Heart left ventricle (tissue), 16 donors: ENCODE results near the gene MAGEL2. TPM values are rescaled to one million over a fixed set of nuclear protein-coding genes. Genes with fewer than 3 reads are reported as not detected.

Experiments
- ATAC-seq, 4 donors: fragments of 200-7000 bp; cut with Tn5 transposase; one replicate each; pipeline ENCODE4 v1.9.1; 2020 to 2022; ENCODE audit warnings: moderate library complexity in 4 of 4, mild to moderate bottlenecking in 3 of 4, moderate number of reproducible peaks in 1 of 4
- DNase-seq, 5 donors: peaks; one replicate each; pipeline ENCODE4 v3.0.0-alpha.2; 2020
- H3K27ac ChIP-seq, 12 donors: fragments of 200-600 bp; sonication (generic) in 4 of 12; one replicate each; pipeline versions ENCODE4 v1.5.0 to v1.8.0; 2016 to 2022; ENCODE audit warnings: mild to moderate bottlenecking in 2 of 12
- H3K27me3 ChIP-seq, 9 donors: fragments of 200-600 bp; sonication (generic) in 2 of 9; one replicate each; pipeline versions ENCODE4 v1.5.1 to v1.8.0; 2016 to 2022; ENCODE audit warnings: mild to moderate bottlenecking in 3 of 9
- H3K36me3 ChIP-seq, 9 donors: fragments of 200-600 bp; sonication (generic) in 2 of 9; one replicate each; pipeline versions ENCODE4 v1.5.0 to v1.8.0; 2018 to 2022; ENCODE audit warnings: mild to moderate bottlenecking in 2 of 9
- H3K4me1 ChIP-seq, 12 donors: fragments of 200-600 bp; sonication (generic) in 4 of 12; one replicate each; pipeline versions ENCODE4 v1.5.0 to v1.8.0; 2016 to 2022; ENCODE audit warnings: mild to moderate bottlenecking in 3 of 12
- H3K4me3 ChIP-seq, 12 donors: fragments of 200-600 bp; sonication (generic) in 4 of 12; one replicate each; pipeline versions ENCODE4 v1.5.0 to v1.8.0; 2017 to 2022; ENCODE audit warnings: mild to moderate bottlenecking in 9 of 12, moderate library complexity in 4 of 12
- H3K9me3 ChIP-seq, 12 donors: fragments of 200-600 bp; sonication (generic) in 4 of 12; one replicate each; pipeline versions ENCODE4 v1.5.0 to v1.8.0; 2016 to 2022; ENCODE audit warnings: mild to moderate bottlenecking in 1 of 12
- CTCF ChIP-seq, 12 donors: fragments of 200-600 bp; sonication (generic) in 4 of 12; IDR thresholded peaks; one replicate each; pipeline versions ENCODE4 v1.5.0 to v1.8.0; 2018 to 2022; ENCODE audit warnings: antibody characterized with exemption in 12 of 12, mild to moderate bottlenecking in 5 of 12
- POLR2A ChIP-seq, 2 donors: fragments of 450-650 bp; IDR thresholded peaks; one replicate each; pipeline ENCODE4 v1.6.1; 2017; ENCODE audit warnings: antibody characterized with exemption in 2 of 2, mild to moderate bottlenecking in 2 of 2, moderate library complexity in 2 of 2
- WGBS, 4 donors: extraction: QIAGEN DNeasy Blood & Tissue Kit in 2 of 4; methylation state at CpG; one replicate each; pipeline versions ENCODE4 v1.1.5 to v1.1.7; 2013 to 2018; 5-methylcytosine and 5-hydroxymethylcytosine counted together
- intact Hi-C, 10 donors: fragments of 100-400 bp; cut with DNase I; formaldehyde crosslinking; loops; one replicate each; pipeline versions ENCODE4 v1.11.1 to v1.14.2; 2022
- polyA plus RNA-seq, 2 donors: library from polyadenylated mRNA; stranded (reverse); fragments of 200-250 nt; gene quantifications; one replicate each; pipeline ENCODE4 v1.2.3, GENCODE V29; 2013
- total RNA-seq, 9 donors: library from RNA; depleted of rRNA in 2 of 9; stranded (reverse); fragments of >200 nt in 2 of 9; fragmentation: NEBNext Ultra II Directional in 3 of 9; extraction: Animal tissue kit (Norgen Biotek cat#: 25700) in 3 of 9; gene quantifications; one replicate each; pipeline versions ENCODE4 v1.1.0 to v1.2.4, GENCODE V29; 2016 to 2023
- donor health status: ischemic (EF 13 %, LVEDD 7.1; RV severe dilation, severe dysfunction).
- donor health status: healthy with polysubstance abuse.
- donor health status: DM: no; HTN: yes; CAD: no.
- donor health status: DM: no; HTN: no; CAD: no.
- donor health status: ischemic (EF 25% LVEDD 6.9; RV normal size, moderate dysfunction).
- donor health status: ischemic (EF 25% LVEDD 5.7; RV mildly dilated, moderate dysfunction).
- donor health status: healthy.
- donor health status: DM: yes; HTN: yes; CAD: no.
- donor health status: ischemic (EF 35%, LVEDD 5.7; RV mildly dilated, moderate dysfunction).
- donor health status: nonischemic (EF 11% LVEDD 7.7; RV severe dilation, severe dysfunction).
- donor health status: DM: yes; HTN: yes; CAD: no.
- donor health status: PGD.
- donor health status: ischemic (EF 29% LVEDD 5.4; RV normal size, mild dysfunction).
- donor health status: nonischemic (EF 23%, LVEDD 6.1; RV moderate dilation, normal function).

MAGEL2 gene
- total and polyA plus RNA-seq, 11 donors, result 0.04 to 0.27 (median 0.09) TPM; not detected in 4

- H3K4me1 ChIP-seq, result peaks cover 0 to 11% (median 0%) of the 10 kb centered on the region in 12 donors
- H3K27me3 ChIP-seq, result no peaks in the 10 kb centered on the region
- ATAC-seq, result no peak
- H3K36me3 ChIP-seq, result peaks cover 0 to 3% (median 0%) of the 10 kb centered on the region in 9 donors
- no peak for TF ChIP-seq POLR2A (IDR thresholded peaks at IDR 0.05)
- no peak for TF ChIP-seq CTCF (IDR thresholded peaks at IDR 0.05)
- intact Hi-C loops, result loop anchor here in 1 of 10 donors (5.0 kb wide), 1 partner anchor 48 kb away; no protein-coding TSS in a partner anchor
- WGBS, 4 donors, result 63 to 71% (median 65%) methylated on average over 4 of the region's 4 CpGs
- H3K4me3 ChIP-seq, result no peak overlapping the region
- DNase-seq, result no peak
- no peaks in the 10 kb centered on the region for H3K9me3 ChIP-seq
- peak overlapping the region in 2 of 12 donors; percentile 8 to 22 for H3K27ac ChIP-seq
These were observed 42.3 kb upstream of the MAGEL2 start for GRCh38 chr15:23690015-23690414.

GRCh38 chr15:23687143-23687470 lies 39.4 kb upstream of the MAGEL2 start, which contains the start of gene NDN:
TSS of gene NDN (minus strand) at chr15:23687305. CDS start at chr15:23687217, 88 bp downstream.
- Histone ChIP-seq H3K27ac (peak within 1 kb of the TSS in 2 of 12 donors; percentile 23 to 66), H3K9me3 (no peaks in the 10 kb centered on the region), H3K4me1 (peaks cover 0 to 11% (median 0%) of the 10 kb centered on the region in 12 donors), H3K36me3 (peaks cover 0 to 5% (median 0%) of the 10 kb centered on the region in 9 donors), H3K27me3 (no peaks in the 10 kb centered on the region), H3K4me3 (peak within 1 kb of the TSS in 11 of 12 donors; percentile 41 to 73 (median 55))
- WGBS, 4 donors, result 23 to 28% (median 25%) methylated on average over 14 to 38 of the region's 38 CpGs
- ATAC-seq (peak in 3 of 4 donors; percentile 66 to 87 (median 86)), DNase-seq (peak; percentile 32 to 74 (median 47))
- intact Hi-C loops, result no loop called here
- TF ChIP-seq POLR2A (IDR thresholded peaks at IDR 0.05) (no peak), CTCF (IDR thresholded peaks at IDR 0.05) (no peak)

- Histone ChIP-seq H3K27ac (peak overlapping the region in 2 of 12 donors; percentile 23 to 66), H3K27me3 (no peaks in the 10 kb centered on the region), H3K4me1 (peaks cover 0 to 11% (median 0%) of the 10 kb centered on the region in 12 donors), H3K4me3 (peak overlapping the region in 11 of 12 donors; percentile 41 to 73 (median 55)), H3K9me3 (no peaks in the 10 kb centered on the region), H3K36me3 (peaks cover 0 to 5% (median 0%) of the 10 kb centered on the region in 9 donors)
- no peak for TF ChIP-seq POLR2A (IDR thresholded peaks at IDR 0.05)
- TF ChIP-seq CTCF (IDR thresholded peaks at IDR 0.05), result no peak
- ATAC-seq (peak in 3 of 4 donors; percentile 15 to 61 (median 58)), DNase-seq (peak in 1 of 5 donors; percentile 23)
- intact Hi-C loops, result no loop called here
- 31 to 47% (median 35%) methylated on average over 28 to 57 of the region's 57 CpGs for WGBS, 4 donors
These were observed 38.9 kb upstream of the MAGEL2 start for GRCh38 chr15:23686466-23687142.

GRCh38 chr15:23671481-23671880 lies 23.8 kb upstream of the MAGEL2 start:
- Histone ChIP-seq H3K9me3 (no peaks in the 10 kb centered on the region), H3K4me1 (no peaks in the 10 kb centered on the region), H3K27ac (no peak overlapping the region), H3K4me3 (no peak overlapping the region), H3K36me3 (no peaks in the 10 kb centered on the region), H3K27me3 (no peaks in the 10 kb centered on the region)
- 46 to 60% (median 58%) methylated on average over 3 of the region's 3 CpGs for WGBS, 4 donors
- intact Hi-C loops, result no loop called here
- no peak for ATAC-seq
- no peak for DNase-seq
- TF ChIP-seq CTCF (IDR thresholded peaks at IDR 0.05) (no peak), POLR2A (IDR thresholded peaks at IDR 0.05) (no peak)
